Inflammatory macrophage treated with lipopolysaccharide for 4 hours (primary cell): ENCODE data around the gene CPNE4.

Source experiments
- DNase-seq: peaks from one replicate; pipeline ENCODE4 v3.0.0-alpha.2; 2020

CPNE4 gene

DNA sequence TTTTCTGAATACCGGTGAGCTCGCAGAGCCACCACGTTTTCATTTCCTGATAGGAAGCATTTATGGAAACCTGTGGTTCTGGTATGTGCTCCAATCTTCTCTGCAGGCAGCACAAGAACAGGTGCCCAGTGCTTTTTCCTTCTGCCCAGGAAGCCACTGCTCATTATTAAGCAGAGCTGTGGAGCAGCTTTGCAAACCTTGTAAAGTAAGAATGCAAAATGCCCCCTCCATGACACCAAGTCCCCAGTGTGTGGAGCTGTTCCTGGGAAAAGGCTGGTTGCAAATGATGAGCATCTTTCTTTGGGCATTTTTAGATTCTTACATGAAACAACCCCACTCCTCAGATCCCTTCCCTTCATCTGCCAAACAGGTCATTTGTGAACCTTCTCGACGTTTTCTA is 466.4 kb downstream of the CPNE4 start:
- no peak for DNase-seq

DNA sequence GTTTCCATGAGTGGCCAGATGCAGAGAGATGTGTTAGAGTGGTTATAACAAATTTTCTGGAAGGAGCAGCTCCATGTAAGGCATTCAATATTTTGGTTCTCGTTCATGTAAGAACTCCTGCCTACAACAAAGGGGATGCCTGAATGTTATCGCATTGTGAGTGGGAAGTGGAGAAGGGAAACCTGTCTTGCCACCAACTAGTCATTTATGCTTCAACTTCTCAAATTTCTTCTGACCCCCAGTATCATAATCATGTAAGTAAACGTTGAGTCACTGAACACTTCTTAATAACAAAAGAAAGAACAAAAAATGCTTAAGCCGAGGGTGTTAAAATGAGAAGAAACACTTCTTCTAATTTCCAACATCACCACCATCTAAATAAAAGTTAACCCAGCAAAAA is 470.0 kb downstream of the CPNE4 start:
- DNase-seq, result no peak

DNA sequence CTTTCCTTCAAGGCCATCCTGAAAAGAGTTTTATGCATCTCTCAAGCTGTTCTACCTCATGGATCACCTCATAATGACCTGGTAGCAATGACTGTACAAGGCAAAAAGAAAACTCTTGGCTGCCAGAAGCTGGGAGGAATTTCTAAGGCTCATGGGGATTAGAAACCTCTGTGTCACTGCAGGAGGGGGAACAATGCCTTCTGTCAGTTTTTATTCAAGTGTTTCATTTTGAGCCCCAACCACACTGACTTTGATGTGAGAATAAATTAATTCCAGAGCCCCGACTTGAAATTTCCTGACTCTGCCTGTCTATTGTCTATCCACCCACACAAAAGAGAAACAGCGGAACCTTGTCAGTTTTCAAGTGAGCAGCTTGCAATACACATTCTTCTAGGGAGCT is 473.3 kb downstream of the CPNE4 start:
- DNase-seq, result no peak

DNA sequence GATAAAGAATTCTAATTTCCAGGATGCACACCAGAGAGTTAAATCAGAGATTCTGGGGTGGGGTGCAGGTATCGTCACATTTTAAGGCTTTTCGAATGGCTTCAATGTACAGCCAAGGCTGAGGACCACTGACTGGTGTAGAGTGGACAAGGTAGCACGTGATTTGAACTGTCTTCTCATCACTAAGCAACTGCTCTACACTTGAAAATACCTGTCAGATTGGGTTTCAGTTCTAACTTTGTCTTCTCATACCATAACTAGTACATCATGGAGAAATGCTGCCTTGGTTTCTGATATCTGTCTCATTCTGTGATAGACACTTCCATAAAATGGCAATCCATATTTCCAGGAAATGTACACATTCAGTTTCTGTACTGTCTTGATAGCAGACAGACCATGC is 474.0 kb downstream of the CPNE4 start:
- no peak for DNase-seq

DNA sequence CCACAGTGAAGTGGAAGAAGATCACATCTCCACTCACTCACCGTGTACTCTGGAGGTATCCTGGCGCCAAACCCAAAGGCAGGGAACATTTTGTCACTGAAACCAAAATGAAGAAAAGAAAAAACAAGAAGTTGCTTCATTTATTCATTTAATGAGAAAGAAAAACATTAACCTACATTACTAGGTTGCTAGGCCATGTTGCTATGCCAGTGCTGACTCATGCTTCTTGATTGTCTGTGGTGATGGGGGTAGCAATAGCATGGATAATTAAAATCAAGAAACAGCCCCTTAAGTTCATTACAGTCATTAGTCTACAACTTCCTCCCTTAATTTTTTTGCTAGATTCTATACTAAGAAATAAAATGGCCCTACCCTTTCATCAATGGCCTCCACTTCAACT is 479.4 kb downstream of the CPNE4 start:
- no peak for DNase-seq

DNA sequence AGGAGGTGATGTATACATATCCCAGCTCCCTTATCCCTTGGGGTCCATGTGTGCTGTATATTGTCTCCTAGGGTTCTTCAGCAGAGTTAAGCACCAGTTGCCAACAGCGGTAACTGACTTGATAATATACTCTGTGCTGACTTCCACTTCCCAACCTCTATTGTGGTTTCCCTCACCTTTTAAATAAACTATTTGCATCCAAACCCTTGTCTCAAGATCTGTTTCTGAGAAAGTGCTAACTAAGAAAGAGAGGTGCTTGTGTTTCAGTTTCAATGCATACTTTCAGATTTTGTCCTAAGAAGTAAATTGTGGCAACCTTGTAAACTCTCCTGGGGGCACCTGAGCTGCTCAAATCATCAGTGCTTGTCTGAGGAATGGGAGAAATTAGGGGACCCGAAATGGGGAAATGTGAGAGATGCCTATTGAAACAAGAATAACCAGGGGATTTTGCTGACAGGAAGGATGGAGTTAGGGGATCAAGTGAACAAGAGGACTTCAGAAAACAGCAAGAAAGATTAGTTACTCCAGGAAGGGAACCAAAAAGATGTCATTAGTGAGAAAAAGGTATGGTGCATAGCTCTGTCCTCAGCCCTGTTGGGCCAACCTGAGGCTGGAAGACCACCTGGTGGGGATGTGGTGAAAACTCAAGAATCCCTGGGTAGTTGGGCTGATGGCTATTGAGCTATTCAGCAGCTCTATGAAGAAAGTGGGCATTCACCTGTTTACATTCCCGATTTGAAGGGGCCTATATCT is 481.1 kb downstream of the CPNE4 start:
- no peak for DNase-seq

DNA sequence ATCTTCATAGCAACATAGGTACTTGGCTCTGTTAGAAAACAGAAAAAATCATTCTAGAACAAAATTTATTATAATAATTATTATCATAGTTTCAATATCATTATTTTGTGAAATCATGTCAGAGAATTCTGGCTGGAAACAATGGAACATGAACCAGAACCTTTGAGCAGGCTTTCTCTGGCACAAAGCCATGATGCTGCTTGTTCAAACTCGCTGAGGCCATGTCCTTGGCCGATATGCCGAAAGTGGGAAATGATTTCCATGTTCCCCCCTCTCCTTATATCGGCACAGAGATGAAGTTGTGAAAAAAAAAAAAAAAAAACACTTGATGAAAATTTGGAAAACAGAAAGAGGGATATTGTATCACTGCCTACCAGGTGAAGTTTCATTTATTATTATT is 483.1 kb downstream of the CPNE4 start:
- DNase-seq, result no peak

DNA sequence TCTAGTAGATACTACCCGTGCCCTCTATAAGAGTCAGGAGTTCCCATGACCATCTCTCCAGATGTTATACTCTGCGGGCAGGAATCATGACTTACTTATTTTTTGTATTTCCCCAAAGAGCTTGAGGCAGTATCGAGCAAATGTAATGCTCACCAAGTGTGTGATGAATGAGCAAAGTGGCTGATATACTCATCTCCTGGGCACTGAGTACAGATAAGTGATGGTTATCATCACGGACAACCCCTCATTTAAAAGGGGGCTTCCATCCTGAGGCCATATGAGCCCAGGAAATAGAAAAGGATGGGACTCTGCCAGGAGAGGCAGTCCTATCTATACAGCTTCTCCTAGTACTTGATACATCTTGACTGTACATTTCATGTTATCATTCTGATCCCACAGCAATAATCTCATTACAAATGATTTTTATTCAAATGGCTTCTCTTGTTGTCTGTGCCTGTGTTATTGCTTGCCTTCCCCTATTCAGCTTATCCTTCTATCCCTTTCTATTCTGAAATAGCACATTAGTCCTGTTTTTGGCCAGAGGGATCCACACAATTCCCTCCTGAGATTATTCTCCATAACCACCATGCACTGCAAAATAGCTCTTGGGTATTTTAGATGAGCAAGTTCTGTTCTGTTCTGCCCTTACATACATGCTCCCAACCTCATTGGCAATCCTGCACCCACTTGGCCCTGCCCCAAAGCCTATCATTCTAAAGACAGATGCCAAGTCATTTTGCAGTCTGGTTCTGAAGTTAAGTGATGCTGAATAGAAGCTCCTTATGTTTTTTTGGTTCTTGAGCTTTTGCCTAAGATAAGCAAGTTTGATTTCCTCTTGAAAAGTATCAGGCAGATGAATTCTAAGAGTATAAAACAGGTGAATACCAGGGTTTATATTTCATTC is 484.0 kb downstream of the CPNE4 start:
- DNase-seq, result no peak

DNA sequence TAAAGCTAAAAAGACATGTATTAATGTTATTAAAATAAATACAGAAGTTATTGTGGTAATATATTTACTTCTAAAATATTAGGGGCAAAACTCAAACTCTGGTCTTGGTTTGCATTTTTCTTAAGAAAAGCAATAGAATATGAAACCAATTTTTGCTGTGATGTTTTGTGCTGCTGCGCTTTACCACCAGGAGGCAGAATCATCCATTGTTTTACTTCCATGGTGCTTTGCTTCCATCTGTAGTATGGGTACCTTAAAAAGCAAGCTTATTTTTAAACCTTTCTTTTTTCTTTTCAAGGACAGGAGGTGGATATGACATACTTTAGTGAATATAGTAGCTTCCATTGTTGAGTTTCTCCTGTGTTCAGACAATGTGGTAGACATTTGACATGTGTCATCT is 485.5 kb downstream of the CPNE4 start:
- peak; percentile 1 for DNase-seq

DNA sequence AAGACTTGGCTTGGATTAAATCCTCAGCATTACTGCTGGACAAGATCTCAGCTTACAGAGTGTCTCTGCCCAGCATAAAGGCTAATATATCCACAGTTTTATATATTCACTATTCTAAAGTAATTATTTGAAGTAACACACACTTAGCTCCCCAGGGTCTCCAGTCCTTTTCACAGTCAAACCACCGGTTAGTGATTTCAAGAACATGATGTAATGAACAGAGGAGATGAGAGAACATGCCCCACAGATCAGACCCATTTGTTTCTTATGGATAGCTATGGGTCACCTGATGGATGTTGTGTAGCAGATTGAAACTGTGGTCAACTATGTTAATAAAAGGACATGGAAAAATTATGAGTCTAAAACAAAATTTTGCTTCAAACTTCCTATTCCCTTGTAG is 487.2 kb downstream of the CPNE4 start:
- DNase-seq, result no peak

DNA sequence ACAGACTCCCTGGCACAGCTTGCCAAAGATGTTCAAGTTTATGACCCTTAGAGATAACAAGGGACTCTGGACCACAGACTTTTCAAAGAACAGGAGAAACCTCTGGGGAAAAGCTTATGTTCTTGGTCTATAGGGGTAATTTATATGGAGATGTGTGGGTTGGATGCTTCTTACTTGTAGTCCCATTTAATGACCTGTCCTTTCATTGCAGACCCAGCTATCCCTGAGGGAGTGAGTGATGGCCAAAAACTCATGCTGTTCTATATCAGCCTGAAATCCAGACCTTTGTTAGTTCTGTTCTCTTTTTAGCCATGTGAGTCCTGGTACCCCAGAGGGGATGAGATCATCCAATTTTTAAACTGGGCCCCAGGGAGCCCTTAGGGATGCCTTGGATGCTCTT is 488.4 kb downstream of the CPNE4 start:
- no peak for DNase-seq

DNA sequence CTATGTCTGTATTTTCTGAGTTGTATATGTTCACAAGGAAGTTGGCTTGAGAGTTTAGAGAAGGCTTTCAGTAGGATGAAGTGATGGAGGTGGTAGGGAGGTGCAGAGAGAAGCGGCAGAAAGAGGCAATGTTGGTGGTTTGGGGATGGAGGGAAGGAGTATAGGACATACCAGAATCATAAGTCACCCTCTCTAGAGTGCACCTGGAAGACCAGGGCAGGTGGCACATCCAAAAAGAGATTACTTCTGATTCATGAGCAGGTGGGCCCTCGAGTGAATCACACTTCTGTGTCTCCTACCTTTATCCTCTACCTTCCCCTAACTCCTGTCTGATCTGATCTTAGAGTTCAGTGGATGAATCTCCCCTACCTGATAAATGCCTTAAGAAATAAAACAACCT is 490.3 kb downstream of the CPNE4 start:
- no peak for DNase-seq

DNA sequence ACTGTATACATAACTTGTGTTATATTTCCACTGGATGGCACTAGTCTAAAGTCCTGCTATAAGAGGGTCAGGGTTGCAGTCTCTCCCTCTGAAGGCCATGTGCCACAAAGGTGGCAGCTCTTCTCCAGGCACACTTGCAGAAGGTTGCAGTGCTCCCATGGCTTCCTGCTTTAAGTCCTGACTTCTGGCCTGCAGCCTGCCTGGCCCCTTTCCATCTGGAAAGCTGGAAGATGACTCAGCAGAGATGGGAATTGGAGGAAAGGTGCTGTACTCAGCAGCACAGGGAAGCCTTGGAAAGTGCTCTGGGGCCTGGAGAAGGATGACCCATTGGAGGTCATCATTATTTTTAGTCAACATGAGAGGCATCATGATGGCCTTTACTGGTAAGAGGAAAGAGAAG is 491.1 kb downstream of the CPNE4 start:
- no peak for DNase-seq

DNA sequence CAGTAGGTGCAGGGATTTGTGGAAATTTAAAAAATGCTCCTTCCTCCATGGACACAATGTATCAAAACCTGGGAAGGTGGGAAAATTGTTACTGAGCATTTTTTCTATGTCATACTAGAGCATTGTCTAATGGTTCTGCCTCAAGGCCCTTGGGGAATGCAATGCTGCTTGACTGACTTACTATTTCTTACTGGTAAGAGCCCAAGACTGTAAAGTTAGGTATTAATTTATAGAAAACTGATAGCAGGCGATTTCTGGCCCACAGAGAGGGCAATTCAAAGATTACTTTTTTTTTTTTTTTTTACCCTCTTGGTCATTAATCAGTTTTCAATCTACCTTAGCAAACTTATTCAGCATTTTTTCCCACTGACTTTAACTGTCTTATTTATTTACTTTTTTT is 493.5 kb downstream of the CPNE4 start:
- no peak for DNase-seq

DNA sequence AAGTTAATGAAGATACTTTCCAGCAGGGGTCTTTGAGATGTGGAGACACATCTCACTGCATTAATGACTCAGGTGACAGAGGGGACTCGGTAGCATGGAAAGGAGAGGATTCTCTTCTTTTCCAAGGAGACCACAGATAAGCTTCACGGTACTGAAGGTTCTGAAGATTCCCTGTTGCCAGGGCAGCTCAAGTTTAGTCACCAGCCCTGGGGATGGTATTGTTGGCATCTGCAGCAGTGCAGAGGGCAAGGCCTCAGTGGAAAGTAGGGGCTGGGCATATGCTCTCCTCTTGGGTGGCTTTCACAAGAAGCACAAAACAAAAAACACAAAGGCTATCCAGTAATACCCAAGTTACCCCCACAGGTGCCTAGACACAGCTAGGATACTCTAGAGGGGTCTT is 494.0 kb downstream of the CPNE4 start:
- DNase-seq, result no peak

DNA sequence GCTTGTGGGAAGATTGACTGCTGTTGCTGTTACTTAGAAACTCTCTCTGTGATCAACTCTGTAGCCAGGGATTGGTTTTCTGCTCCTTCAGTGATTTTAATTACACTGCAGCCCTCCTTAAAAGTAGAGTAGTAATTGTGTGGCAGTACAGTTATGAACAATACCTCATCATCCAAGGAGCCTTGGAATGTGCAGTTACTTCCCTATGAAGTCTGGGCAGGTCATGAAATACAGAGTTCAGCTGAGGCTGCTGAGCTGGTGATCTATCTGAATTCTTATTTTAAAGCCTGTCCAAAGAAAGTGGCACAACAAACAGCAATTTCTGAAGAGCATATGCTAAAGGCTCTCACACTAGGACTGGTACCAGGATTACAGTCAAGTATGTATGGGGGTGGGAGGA is 494.7 kb downstream of the CPNE4 start:
- DNase-seq, result no peak

DNA sequence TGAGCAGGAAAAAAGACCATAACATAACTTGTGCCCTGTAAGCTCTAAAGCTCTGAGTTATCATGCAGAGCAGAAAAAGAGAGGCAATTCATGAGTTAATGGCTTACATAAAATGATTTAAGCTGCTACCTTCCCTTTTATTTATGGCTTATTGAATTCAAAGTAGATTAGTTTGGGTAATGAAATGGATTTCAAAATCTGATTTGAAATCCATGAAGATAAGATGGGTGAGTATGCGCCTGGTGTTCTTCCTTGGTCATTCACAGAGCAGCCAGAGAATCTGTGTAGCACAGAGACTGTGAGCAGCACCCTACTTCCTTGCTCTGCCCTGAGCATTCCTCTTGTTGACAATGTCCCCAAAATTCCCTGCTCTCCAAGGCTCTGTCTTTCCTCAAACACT is 495.8 kb downstream of the CPNE4 start:
- DNase-seq, result no peak

DNA sequence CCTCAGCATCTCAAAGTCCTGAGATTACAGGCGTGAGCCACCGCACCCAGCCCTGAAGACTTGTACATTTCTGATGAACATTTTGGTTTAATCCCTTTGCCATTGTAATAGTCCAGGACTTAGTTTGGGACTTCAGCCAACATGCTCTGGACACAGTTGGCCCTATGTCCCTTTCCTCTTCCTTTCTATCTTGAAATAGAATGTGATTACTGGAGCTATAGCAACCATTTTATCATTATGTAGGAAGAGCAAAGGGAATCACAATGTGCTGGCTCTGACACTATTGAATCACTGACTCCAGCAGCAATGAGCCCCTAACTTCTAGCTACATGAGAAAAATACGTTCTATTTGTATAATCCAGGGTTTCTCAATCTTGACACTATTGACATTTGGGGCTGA is 497.3 kb downstream of the CPNE4 start:
- DNase-seq, result no peak

DNA sequence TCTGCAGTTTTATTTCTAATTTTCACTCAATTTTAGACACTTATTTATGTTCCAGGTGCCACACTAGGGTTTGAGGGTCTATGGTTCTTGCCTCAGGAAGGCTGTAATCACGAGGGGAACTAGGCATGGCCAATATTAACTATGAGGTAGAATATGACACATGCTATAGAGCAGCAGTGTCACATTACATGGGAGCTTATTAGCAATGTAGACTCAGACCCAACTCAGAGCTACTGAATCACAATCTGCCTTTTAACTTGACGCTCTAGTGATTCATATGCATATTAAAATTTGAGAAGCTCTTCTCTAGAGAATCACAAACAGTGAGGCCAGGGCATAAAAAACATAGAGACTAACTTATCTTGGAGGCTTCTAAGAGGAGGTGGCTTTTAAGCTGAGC is 499.2 kb downstream of the CPNE4 start:
- DNase-seq, result no peak

DNA sequence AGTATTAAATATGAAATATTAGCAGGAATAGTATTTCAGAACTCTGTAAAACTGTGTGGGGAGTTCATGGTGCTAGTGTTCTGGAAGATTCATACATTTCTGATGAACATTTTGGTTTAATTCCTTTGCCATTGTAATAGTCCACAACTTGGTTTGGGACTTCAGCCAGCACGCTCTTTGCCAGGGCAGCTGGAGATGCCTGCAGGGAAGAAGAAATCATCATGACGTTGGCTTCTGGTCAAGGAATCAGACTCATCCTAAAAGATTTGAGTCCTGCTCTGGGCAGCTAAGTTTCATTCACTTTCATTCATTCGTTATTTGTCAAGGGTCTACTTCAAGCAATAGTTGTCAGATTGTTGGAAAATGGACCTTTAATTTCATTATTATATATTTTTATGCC is 499.7 kb downstream of the CPNE4 start:
- DNase-seq, result no peak

DNA sequence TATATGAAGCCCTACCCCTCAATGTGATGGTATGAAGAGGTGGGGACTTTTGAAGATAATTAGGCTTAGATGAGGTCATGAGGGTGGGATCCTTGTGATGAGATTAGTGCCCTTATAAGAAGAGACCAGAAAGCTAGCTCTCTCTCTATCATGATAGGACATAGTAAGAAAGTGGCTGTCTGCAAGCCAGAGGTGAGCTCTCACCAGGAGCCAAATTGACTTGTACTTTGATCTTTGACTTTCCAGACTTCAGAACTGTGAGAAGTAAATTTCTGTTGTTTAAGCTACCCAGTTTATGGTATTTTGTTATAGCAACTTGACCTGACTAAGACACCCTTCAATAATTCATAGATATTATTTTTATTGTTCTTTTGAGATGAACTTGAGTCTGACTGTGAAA is 502.2 kb downstream of the CPNE4 start:
- no peak for DNase-seq

DNA sequence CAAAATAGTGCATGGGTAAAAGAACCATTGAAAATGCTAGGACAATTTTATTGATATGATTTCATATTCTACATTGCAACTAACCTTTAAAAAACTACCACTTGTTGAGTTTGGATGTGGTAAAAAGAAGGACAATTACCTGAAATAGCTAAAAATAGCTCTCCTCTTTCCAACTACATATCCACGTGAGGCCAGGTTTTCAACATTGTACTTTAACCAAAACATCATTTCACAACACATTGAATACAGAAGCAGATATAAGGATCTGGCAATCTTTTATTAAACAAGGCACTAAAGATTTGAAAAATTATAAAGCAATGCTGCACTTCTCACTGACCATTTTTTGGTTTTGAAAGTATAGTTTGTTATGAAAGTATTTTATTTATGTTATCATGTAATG is 504.0 kb downstream of the CPNE4 start:
- no peak for DNase-seq

DNA sequence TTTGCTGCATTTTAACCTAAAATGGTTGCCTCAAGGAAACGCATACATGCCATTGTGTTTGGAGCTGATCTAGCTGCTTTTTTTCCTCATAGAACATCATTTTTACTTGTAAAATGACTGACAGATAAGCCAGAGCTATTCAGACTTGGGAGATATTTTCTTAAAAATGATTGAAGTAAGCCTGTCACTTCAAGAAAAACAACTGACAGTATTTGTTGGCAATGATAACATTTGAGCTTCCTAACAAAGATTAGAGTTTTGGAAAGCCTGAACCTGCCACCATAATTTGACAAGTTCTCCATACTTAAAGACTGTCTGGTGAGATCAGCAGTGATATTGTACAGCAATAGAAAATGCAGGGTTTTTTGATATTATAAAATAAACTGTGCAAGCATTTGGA is 504.4 kb downstream of the CPNE4 start:
- DNase-seq, result no peak

DNA sequence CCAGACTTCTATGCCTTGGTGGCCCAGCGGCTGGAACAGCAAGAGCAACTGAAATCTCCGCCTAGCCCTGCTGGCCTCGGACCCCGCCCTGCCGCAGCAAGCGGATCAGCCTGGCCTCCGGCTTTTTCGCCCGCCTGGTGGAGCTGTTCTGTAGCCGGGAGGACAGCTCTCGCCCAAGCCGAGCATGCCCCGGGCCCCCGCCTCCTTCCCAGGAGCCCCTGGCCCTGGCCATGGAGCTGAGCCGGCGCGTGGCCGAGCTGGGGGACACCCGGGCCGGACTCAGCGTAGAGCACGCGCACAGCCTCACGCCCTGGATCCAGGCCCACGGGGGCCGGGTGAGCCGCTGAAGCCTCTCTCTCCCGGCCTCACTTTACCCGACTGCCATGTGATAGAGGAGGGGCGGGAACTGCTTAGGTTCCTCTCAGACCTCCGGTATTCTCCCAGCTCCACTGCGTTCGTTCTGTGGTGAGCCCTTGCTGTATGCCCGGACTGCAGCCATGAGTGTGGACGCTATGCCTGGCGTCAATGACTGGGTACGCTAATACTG is 507.9 kb downstream of the CPNE4 start:
- no peak for DNase-seq
